ENCODE measurements around the gene SLC25A27.

Gene SLC25A27

DNA sequence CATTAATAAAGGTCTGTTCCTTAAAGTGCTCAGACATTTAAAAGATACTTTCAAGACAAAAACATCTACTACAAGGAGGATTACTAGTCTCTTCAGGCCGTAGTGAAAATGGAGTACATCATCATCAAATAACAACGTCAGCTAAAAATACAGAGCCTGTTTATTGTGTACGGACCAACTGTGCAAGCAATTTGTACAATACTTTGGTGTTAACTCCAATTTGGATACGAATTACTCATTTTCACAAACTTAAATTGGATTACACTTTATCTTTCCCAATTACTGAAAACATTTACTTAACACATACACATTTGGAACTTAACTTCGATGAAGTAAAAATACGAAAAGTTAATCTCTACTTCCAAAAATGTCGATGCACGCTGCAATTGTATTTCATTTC lies 959 bp upstream of the SLC25A27 start:
- no peak for DNase-seq

DNA sequence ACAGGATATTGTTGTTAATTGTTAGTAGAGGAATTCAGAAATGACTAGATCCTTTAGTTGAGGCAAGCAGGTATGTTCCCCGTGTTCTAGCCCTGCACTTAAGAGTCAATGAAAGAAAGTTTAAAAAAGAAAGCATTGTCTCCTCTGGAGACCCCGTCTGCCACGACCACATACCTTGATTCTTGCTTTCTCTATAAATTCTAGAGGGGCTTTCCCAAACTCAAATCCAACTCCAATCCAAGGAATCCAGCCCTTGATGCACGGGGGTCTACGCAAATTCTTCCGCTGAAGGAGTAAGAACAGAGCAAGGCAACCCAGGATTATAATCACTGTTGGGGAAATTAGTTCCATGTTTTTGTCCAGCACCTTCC lies 558 bp upstream of the SLC25A27 start:
- DNase-seq: no peak

DNA sequence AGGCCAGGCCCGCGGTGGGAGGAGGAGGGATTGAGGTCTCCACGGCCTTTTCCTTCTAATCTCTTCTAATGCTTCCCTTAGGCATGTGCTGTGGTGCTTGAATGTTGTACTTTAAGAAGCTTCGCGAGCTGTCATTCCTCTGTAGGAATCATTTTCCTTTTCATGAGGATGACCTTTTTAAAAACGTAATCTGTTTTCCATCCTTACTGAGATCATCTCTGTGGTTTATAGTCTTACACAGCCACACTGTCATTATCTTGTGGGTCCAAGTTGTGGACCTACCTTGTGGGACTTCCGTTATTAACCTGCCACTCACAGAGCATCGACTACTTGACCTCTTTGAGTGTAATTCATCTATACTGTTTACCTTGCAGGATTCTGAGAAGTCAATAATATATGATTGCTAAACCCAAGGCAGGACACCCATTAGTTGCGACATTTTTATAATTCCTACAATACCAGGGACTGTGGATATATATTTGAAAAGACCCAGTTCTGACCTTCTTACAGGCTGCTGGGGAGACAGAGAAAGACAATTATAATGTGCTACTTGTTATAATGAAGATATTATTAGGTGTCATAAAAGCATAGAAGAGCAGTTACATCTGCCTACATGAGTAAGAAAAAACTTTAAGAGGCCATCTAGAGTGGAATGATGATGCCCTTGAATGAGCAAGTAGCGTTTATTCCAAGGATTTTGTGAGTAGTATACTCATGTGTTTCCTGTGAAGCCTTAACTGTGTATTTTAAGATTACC lies 842 bp downstream of the SLC25A27 start:
- no peak for DNase-seq

- DNase-seq: no peak
Measured at GRCh38 chr6:46655803-46656202, 3.0 kb downstream of the SLC25A27 start.

GRCh38 chr6:46657642-46658041 lies 4.9 kb downstream of the SLC25A27 start:
- no peak for DNase-seq

GRCh38 chr6:46661483-46661882 lies 8.7 kb downstream of the SLC25A27 start:
- DNase-seq: no peak

DNA sequence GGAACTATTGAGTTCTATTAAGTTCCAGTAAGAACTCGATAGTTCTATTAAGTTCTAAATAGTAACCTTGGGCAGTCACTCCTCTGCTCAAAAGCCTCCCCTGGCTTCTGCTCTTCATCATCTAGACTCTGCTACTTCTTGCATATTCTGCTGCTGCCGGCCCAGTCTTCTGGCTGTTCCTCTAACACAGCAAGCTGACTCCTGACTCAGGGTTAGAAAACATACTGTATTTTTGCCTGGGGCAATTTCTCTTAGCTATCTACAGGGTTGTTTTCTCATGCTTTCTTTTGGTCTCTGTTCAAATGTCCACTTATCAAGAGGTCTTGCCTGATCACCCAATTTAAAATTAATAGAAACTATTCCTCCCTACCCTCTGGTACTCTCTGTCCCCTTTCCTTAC lies 14.6 kb downstream of the SLC25A27 start:
- DNase-seq: no peak

DNA sequence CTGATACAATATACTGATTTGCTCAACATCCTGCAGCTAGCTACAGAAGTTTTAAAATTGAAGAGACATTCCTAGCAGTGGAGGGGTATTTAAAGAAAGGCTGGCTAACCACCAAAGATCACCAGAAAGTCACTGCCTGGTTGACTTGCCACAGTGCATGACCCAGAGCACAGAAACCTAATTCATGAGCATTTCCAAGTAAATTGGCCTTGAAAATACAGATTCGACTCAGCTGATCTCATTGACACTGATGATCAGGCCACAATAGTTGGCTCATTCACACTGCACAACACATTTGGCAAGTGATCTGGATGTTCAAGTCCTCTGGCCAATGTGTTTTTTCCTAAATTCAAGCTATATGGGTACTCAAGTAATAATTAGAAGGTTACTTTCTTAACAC lies 21.6 kb downstream of the SLC25A27 start:
- no peak for DNase-seq

DNA sequence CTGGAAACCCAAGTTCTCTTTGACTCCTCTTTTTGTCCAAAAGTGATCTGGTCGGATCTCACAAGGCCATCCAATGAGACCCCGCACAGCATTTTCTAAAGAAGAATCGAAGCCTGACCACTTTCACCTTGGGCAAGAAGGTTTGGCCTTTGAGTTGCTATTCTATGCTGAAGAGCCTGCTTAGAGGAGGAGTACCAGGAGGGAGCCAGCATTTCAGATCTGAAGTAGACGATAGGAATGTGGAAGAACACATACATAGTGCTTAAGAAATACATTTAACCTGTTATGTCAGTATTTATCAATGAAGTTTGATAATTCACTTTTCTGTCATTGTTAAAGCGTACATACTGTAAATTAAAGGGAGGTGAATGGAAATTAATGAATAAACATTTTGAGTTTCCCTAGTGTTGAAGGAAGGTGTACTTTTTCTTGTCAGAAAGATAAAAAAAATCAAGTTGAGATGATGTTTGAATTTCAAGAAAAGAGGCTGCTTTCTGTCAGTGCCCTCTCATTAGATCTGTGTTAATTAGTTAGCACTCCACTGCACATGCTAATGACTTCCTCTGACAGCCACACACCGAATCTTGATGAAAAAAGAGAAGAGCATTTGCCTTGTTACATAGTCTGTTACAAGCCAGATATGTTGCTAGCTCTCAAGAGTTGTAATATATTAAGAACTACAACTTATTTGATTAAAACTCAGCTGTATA lies 24.0 kb downstream of the SLC25A27 start:
- DNase-seq: no peak

DNA sequence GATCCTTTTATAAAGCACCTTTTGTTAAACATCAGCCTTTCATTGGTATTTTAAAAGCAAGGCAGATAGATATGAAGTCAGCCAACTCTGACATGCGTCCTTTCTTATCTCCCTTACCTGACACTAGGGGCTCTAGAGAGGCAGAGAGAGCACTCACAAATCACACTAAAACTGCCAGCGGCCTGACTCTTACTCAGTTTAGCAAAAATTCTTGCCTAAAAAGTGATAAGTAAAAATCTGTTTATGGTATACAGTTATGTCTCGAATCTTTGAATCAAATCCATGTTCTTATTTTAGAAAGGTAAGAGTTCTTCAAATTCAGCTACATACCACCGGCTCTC lies 24.5 kb downstream of the SLC25A27 start:
- DNase-seq: no peak

GRCh38 chr6:46684771-46685170 lies 32.0 kb downstream of the SLC25A27 start:
- DNase-seq: no peak

DNA sequence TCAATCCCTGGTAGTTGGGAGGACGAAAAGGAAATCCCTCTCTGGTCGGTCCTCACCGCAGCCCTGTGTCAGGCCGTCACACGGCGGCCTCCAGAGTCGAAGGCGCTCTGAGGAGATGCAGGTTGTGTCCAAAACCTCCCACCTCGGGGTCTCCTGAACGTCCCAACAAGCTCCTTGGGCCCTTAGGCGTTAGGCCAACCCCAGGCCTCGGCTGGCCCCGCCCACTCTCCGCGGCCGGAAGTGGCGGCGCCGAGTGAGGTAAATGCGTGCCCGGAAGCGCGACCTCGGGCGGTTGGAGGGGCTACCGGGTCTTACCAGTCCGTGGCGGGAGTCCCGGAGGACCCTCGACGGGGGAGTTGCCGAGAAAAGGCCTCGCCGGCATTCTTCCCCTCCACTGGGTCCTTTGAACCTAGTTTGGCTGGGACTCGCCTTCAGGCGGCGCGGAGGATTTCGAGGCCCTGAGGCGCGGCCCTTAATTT lies 34.9 kb downstream of the SLC25A27 start, which contains the start of gene TDRD6:
Gene TDRD6 (plus strand): TSS at position 267 of the 479 bp plus-strand sequence. CDS start 244 bp downstream, outside the sequence.
- no peak for DNase-seq

GRCh38 chr6:46688117-46688965 lies 35.6 kb downstream of the SLC25A27 start:
- DNase-seq: no peak

- DNase-seq: no peak
Measured at GRCh38 chr6:46688966-46689335, 36.2 kb downstream of the SLC25A27 start.

DNA sequence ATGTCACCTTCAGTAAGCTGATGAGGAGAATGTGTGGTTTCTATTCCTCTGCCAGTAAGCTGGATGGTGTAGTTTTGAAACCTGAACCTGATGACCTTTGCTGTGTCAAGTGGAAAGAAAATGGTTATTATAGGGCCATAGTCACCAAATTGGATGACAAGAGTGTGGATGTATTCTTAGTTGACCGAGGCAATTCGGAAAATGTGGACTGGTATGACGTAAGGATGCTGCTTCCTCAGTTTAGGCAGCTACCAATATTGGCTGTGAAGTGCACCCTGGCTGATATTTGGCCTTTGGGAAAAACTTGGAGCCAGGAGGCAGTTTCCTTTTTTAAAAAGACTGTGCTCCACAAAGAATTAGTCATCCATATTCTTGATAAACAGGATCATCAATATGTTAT lies 36.9 kb downstream of the SLC25A27 start:
- no peak for DNase-seq

- DNase-seq: no peak
Measured at GRCh38 chr6:46690141-46690755, 37.5 kb downstream of the SLC25A27 start.

GRCh38 chr6:46690911-46691451 lies 38.2 kb downstream of the SLC25A27 start:
- no peak for DNase-seq

DNA sequence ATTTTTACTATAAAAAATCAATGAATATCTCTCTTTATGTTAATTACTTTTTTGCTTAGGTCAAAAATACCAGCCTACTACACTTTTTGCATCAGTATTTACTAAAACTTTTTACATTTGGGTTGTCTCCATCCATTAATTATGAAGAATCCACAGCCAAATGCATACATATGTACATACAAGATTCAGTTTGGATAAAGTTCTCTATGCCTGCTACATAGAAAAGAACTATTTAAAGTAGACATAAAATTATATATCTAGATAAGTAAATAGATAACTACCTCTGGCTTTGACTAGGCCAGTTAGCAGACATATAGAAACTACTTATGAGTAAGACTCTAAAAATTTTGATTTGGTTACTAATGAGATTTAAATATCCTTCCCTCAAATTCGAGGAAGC lies 47.2 kb downstream of the SLC25A27 start:
- no peak for DNase-seq

DNA sequence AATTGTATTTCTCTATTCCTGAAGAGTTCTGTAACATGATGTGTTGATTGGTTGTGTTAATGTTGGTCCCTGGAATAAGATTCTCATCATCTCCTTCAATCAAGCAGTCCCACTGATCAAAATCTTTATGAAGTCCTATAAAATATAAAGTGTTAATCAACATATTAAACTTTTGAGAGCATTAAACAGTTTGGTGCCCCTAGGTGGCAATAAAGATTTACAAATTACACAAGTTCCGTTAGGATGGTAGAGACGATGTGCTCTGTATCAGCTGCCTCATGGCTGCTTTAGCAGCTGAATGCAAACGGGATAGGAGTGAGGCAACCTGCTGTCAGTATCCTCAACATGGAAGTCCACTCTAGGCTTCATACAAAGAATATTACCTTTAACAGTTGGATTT lies 51.8 kb downstream of the SLC25A27 start:
- DNase-seq: peak; percentile 18

- no peak for DNase-seq
Measured at GRCh38 chr6:46706464-46706863, 53.7 kb downstream of the SLC25A27 start.

GRCh38 chr6:46711491-46711890 lies 58.7 kb downstream of the SLC25A27 start:
- DNase-seq: no peak

DNA sequence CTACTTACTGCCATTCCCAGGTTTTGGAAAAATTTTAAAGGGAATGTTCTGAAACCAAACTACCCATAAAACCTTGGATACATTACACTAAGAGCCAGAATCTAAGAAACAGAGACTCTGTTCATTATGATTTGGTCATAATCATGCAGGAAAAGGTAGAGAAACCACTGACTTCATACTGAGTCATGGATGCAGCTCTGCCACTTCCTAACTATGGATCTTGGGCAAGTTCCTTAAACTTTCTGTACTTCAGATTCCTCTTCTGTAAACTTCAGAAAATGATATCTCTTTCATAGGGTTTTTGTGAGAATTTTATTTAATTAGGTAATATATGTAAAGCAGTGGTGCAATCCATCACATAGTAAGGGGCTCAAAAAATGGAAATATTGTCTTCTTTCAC lies 62.4 kb downstream of the SLC25A27 start:
- DNase-seq: no peak

DNA sequence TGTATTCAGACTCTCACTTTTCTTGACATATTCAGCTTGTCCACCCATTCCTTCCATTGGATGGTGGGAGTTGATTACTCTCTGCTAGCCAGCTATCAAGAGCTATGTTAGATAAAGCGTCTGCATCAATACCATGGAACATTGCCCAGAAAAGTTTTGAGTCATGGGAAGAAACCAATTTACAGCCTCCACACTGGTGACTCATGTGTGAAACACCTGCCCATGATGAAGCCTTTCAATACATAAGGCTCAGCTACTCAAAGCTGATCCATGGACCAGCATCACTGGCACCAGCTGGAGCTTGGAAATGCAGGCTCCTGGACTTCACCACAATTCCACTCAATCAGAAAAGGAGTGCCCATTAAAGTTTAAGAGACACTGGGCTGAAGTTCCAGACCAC lies 66.3 kb downstream of the SLC25A27 start:
- no peak for DNase-seq

Measured in DMS 273 treated with DMSO at 0.1 percent for 48 hours (cell line).